Suprapubic skin (tissue), 4 donors: Measurements from ENCODE around the gene EP400. TPM values are rescaled to one million over a fixed set of nuclear protein-coding genes. Genes with fewer than 3 reads are reported as not detected.

Source experiments
- DNase-seq, 2 donors: peaks; one replicate each; pipeline ENCODE4 v3.0.0-alpha.2; 2019; ENCODE audit warnings: low spot score in 2 of 2
- H3K27ac ChIP-seq: fragments of 200-600 bp; sonication (generic); one replicate; pipeline ENCODE4 v1.5.1; 2019
- H3K27me3 ChIP-seq: fragments of 200-600 bp; sonication (generic); one replicate; pipeline ENCODE4 v1.5.1; 2019
- H3K36me3 ChIP-seq: fragments of 200-600 bp; sonication (generic); one replicate; pipeline ENCODE4 v1.5.1; 2019
- H3K4me1 ChIP-seq: fragments of 200-600 bp; sonication (generic); one replicate; pipeline ENCODE4 v1.5.1; 2019
- H3K4me3 ChIP-seq: fragments of 200-600 bp; sonication (generic); one replicate; pipeline ENCODE4 v1.5.1; 2019; ENCODE audit warnings: mild to moderate bottlenecking
- H3K9me3 ChIP-seq: fragments of 200-600 bp; sonication (generic); one replicate; pipeline ENCODE4 v1.5.1; 2019
- CTCF ChIP-seq, 2 donors: fragments of 200-600 bp in 1 of 2; fragments of 450-650 bp in 1 of 2; sonication (generic) in 1 of 2; IDR thresholded peaks; one replicate each; pipeline ENCODE4 v1.5.1; 2016 to 2019; ENCODE audit warnings: antibody characterized with exemption in 2 of 2, mild to moderate bottlenecking in 1 of 2, moderate library complexity in 1 of 2
- EP300 ChIP-seq: sonication (generic); formaldehyde crosslinking; IDR thresholded peaks from one replicate; pipeline ENCODE4 v1.6.1; 2017; ENCODE audit warnings: antibody characterized with exemption
- POLR2A ChIP-seq, 2 donors: fragments of 450-650 bp; IDR thresholded peaks; one replicate each; pipeline ENCODE4 v1.6.1; 2017; ENCODE audit warnings: antibody characterized with exemption in 2 of 2, mild to moderate bottlenecking in 2 of 2, moderate library complexity in 2 of 2
- POLR2AphosphoS5 ChIP-seq, 3 donors: sonication (generic); formaldehyde crosslinking; IDR thresholded peaks; one replicate each; pipeline ENCODE4 v1.6.1; 2017; ENCODE audit warnings: antibody characterized with exemption in 3 of 3
- WGBS: methylation state at CpG from one replicate; pipeline ENCODE4 v1.1.5; 2018; 5-methylcytosine and 5-hydroxymethylcytosine counted together
- total RNA-seq, 4 donors: library from RNA; depleted of rRNA; stranded (reverse); fragments of >200 nt; gene quantifications; one replicate each; pipeline ENCODE4 v1.1.0, GENCODE V29; 2016

EP400 gene
- total RNA-seq, 4 donors from 2014 or later = 32.0 to 81.3 (median 40.1) TPM

- H3K36me3 ChIP-seq = peaks cover 87% of the 10 kb centered on the region
Measured at GRCh38 chr12:132009336-132009859, 59.7 kb downstream of the EP400 start.

GRCh38 chr12:132012919-132013568 is 63.3 kb downstream of the EP400 start:
- Histone ChIP-seq H3K9me3 (no peaks in the 10 kb centered on the region), H3K4me1 (no peaks in the 10 kb centered on the region), H3K27me3 (no peaks in the 10 kb centered on the region), H3K27ac (no peak overlapping the region), H3K4me3 (no peak overlapping the region), H3K36me3 (peaks cover 93% of the 10 kb centered on the region)
- DNase-seq = no peak
- 86% methylated on average over 20 of the region's 20 CpGs for WGBS
- TF ChIP-seq CTCF (IDR thresholded peaks at IDR 0.05) (no peak), POLR2AphosphoS5 (IDR thresholded peaks at IDR 0.05) (no peak), EP300 (no peak), POLR2A (IDR thresholded peaks at IDR 0.05) (no peak)

More at GRCh38 chr12:132009336-132009859, 59.7 kb downstream of the EP400 start:
- Histone ChIP-seq H3K9me3 (no peaks in the 10 kb centered on the region), H3K27me3 (no peaks in the 10 kb centered on the region), H3K4me1 (no peaks in the 10 kb centered on the region), H3K27ac (no peak overlapping the region), H3K4me3 (no peak overlapping the region)
- TF ChIP-seq POLR2A (IDR thresholded peaks at IDR 0.05) (no peak), CTCF (IDR thresholded peaks at IDR 0.05) (no peak), EP300 (no peak), POLR2AphosphoS5 (IDR thresholded peaks at IDR 0.05) (no peak)
- 98% methylated on average over 5 of the region's 5 CpGs for WGBS
- no peak for DNase-seq

GRCh38 chr12:132014092-132014914 is 64.6 kb downstream of the EP400 start:
- no peak for TF ChIP-seq EP300
- no peak for TF ChIP-seq POLR2AphosphoS5 (IDR thresholded peaks at IDR 0.05)
- no peak for TF ChIP-seq CTCF (IDR thresholded peaks at IDR 0.05)
- no peak for TF ChIP-seq POLR2A (IDR thresholded peaks at IDR 0.05)
- Histone ChIP-seq H3K4me3 (no peak overlapping the region), H3K36me3 (peaks cover 97% of the 10 kb centered on the region), H3K27me3 (no peaks in the 10 kb centered on the region), H3K27ac (no peak overlapping the region), H3K4me1 (no peaks in the 10 kb centered on the region), H3K9me3 (no peaks in the 10 kb centered on the region)
- 89% methylated on average over 14 of the region's 22 CpGs for WGBS
- DNase-seq = no peak

GRCh38 chr12:132014915-132015280 is 65.2 kb downstream of the EP400 start:
- TF ChIP-seq POLR2AphosphoS5 (IDR thresholded peaks at IDR 0.05) (no peak), EP300 (no peak), CTCF (IDR thresholded peaks at IDR 0.05) (no peak), POLR2A (IDR thresholded peaks at IDR 0.05) (no peak)
- Histone ChIP-seq H3K4me3 (no peak overlapping the region), H3K4me1 (no peaks in the 10 kb centered on the region), H3K36me3 (peaks cover 100% of the 10 kb centered on the region), H3K9me3 (no peaks in the 10 kb centered on the region), H3K27ac (no peak overlapping the region), H3K27me3 (no peaks in the 10 kb centered on the region)
- 91% methylated on average over 7 of the region's 7 CpGs for WGBS
- DNase-seq = no peak
